CMK (cell line): ENCODE data around the gene LCN15.
A peak's percentile ranks its signal among the peaks of the same experiment; 100 is the strongest.
"Not testable (repeated sequence)": the region's sequence is repeated elsewhere in the genome, so short reads cannot be mapped to it uniquely, and the experiment has no call there.

Experiments used
- DNase-seq: peaks from one replicate; pipeline ENCODE4 v3.0.0-alpha.2; 2010; ENCODE audit warnings: low read depth

Gene LCN15

GRCh38 chr9:136794281-136794999 lies 30.1 kb upstream of the LCN15 start:
- no peak for DNase-seq

GRCh38 chr9:136793086-136793946 lies 29.0 kb upstream of the LCN15 start:
- no peak for DNase-seq

GRCh38 chr9:136792321-136793085 lies 28.2 kb upstream of the LCN15 start:
- DNase-seq = no peak

- no peak for DNase-seq
Measured at GRCh38 chr9:136791516-136792276, 27.4 kb upstream of the LCN15 start.

GRCh38 chr9:136790640-136791515 lies 26.6 kb upstream of the LCN15 start, which contains the start of gene TMEM141:
TSS of gene TMEM141 (plus strand) at chr9:136791344. CDS start at chr9:136791371, 27 bp downstream.
- DNase-seq = peak; percentile 98

- DNase-seq = no peak
Measured at GRCh38 chr9:136789523-136789937, 25.2 kb upstream of the LCN15 start.

- not testable (repeated sequence) for DNase-seq
Measured at GRCh38 chr9:136788644-136789522, 24.6 kb upstream of the LCN15 start.

- DNase-seq = peak; percentile 82
Measured at GRCh38 chr9:136787690-136788400, 23.5 kb upstream of the LCN15 start.

- DNase-seq = not testable (repeated sequence)
Measured at GRCh38 chr9:136786983-136787382, 22.7 kb upstream of the LCN15 start.

- no peak for DNase-seq
Measured at GRCh38 chr9:136786451-136786850, 22.1 kb upstream of the LCN15 start.

GRCh38 chr9:136785565-136786355 lies 21.4 kb upstream of the LCN15 start:
- not testable (repeated sequence) for DNase-seq

GRCh38 chr9:136784997-136785361 lies 20.7 kb upstream of the LCN15 start:
- no peak for DNase-seq

- no peak for DNase-seq
Measured at GRCh38 chr9:136784249-136784996, 20.1 kb upstream of the LCN15 start.

GRCh38 chr9:136782452-136782851 lies 18.1 kb upstream of the LCN15 start:
- DNase-seq = no peak

GRCh38 chr9:136779808-136780207 lies 15.5 kb upstream of the LCN15 start:
- no peak for DNase-seq

- DNase-seq = no peak
Measured at GRCh38 chr9:136777359-136777758, 13.0 kb upstream of the LCN15 start.

GRCh38 chr9:136776947-136777346 lies 12.6 kb upstream of the LCN15 start:
- DNase-seq = no peak
